DLD1 (cell line): Measurements from ENCODE around the gene TTC9.
"Not testable (repeated sequence)": the region's sequence is repeated elsewhere in the genome, so short reads cannot be mapped to it uniquely, and the experiment has no call there.

Source experiments
- in situ Hi-C: cut with HindIII; loops from 2 replicates; pipeline ENCODE4 v1.10.0; 2017; ENCODE audit warnings: low sequenced_read_pairs

The TTC9 gene

GRCh38 chr14:70671652-70672644 lies 30.2 kb downstream of the TTC9 start:
- in situ Hi-C loops, result no loop called here

DNA sequence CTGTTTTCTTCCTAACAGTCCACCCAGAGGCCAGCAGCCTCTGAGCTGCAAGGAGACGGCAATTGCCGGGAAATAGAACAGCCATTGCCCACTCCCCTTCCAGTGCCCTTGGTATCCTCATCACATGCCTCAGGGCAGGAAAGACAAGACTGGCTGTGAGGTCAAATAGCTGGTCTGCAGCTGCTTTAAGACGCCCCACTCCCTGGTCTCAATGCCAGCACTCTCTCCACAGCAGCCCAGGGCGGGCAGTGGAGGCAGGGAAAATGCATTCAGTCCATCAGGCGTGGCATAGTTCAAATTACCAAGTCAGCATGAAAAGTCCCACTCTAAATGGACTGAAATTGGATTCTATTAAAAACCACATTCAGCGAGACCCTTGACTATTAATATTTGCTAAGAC lies 35.6 kb downstream of the TTC9 start:
- in situ Hi-C loops, result no loop called here

DNA sequence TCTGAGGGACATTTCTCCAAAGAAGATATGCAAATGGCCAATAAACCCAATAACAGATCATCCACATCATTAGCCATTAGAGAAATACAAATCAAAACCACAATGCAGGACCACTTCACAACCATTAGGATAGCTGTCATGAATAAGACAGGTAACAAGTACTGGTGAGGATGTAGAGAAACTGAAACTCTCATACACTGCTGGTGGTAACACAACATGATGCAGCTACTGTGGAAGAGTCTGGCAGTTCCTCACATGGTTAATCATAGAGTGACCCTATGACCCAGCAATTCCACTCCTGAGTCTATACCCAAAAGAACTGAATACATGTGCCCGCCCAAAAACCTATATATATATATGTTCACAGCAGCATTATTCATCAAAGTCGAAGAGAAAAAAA lies 39.0 kb downstream of the TTC9 start:
- in situ Hi-C loops, result no loop called here

GRCh38 chr14:70683983-70684382 lies 42.3 kb downstream of the TTC9 start:
- in situ Hi-C loops, result no loop called here

GRCh38 chr14:70685474-70686197 lies 43.9 kb downstream of the TTC9 start:
- in situ Hi-C loops, result no loop called here

GRCh38 chr14:70692210-70692609 lies 50.5 kb downstream of the TTC9 start:
- in situ Hi-C loops, result no loop called here

GRCh38 chr14:70696026-70696425 lies 54.3 kb downstream of the TTC9 start:
- in situ Hi-C loops, result no loop called here

DNA sequence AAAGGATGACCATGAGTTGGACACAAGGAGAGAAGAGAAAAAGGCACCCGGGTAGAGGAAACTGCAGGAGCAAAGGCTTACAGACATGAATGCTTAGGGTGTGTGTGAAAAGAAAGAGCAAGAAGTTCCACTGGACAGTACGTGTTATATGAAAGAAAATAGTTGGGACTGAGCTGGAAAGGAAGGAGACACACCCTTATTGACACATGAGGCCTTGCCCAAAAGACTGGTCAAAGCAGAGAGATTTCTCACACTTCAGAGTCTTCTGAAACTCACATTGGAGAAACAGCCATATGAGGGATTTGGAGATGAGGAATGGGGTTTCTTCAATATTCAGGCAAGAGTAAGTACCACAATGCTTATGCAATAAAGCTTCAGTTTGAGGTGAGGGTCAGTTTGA lies 56.0 kb downstream of the TTC9 start:
- in situ Hi-C loops, result no loop called here

DNA sequence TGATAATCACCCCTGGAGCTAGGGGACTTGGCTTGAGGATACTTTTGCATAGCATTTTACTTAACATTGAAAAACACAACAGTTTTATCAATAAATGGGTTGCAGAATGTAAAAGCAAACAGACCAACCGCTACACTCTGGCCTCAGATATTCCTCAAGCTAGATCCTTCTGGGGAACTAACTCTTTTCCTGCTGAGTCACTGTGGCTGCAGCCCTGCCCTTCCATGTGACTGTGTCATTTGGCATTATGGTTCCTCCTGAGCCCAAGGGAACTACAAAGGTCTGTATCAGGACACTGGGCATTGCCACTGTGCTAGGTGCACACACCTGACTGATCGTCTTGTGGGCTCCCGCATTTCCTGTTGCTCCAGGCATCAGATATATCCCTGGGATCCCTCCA lies 56.6 kb downstream of the TTC9 start:
- in situ Hi-C loops, result no loop called here

DNA sequence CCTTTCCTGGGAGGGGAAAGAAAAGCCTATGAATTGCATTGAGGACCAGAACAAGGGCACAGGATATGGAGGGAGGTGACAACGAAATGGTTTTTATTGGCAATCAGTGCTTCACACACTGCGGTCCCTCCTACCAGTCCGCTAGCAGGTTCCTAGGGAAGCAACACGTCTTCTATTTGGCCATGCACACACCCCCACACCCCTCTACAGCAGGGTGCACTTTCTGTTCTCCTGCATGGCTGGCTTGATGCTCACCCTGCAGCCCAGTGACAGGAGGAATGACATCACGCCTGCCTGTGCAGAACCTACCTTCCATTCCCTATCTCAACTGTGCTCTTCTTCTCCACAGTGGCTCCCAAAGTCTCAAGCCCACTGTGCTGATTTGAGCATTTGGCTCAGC lies 57.9 kb downstream of the TTC9 start:
- in situ Hi-C loops, result no loop called here

- in situ Hi-C loops, result no loop called here
Observed at GRCh38 chr14:70700955-70701585, 59.4 kb downstream of the TTC9 start.

DNA sequence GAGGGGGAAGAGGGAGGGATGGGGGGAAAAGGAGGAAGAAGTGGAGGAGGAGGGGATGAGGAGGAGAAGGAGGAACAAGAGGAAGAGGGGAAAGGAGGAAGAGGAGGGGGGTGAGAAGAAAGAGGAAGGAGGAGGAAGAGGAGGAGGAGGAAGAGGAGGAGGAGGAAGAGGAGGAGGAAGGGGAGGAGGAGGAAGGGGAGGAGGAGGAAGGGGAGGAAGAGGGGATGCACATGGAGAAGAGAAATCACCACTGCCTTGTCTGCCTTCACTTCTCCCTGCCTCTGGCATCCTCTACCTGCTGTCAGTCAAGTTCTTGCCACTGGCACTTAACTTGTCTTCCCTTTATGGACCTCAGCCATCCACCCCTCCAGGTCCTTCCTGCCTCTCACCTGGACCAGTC lies 59.9 kb downstream of the TTC9 start:
- in situ Hi-C loops, result no loop called here

DNA sequence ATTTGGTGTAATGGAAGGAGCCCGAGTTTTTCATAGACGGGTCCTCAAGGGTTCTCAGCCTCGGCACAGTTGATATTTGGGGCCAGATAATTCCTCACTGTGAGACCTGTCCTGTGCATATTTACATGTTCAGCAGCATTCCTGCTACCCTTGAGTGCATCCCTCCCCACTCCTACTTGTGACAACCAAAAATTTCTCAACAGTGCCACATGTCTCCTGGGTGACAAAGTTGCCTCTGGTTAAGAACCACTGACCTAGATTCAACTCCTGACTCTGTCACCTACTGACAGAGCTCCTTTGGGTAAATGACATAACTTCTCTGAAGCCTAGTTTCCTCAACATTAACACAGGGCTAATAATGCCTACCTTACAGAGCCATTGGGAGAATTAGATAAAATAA lies 60.4 kb downstream of the TTC9 start:
- in situ Hi-C loops, result no loop called here

- in situ Hi-C loops, result not testable (repeated sequence)
Observed at GRCh38 chr14:70703621-70704168, 62.0 kb downstream of the TTC9 start.

GRCh38 chr14:70704960-70705359 lies 63.2 kb downstream of the TTC9 start:
- in situ Hi-C loops, result no loop called here

DNA sequence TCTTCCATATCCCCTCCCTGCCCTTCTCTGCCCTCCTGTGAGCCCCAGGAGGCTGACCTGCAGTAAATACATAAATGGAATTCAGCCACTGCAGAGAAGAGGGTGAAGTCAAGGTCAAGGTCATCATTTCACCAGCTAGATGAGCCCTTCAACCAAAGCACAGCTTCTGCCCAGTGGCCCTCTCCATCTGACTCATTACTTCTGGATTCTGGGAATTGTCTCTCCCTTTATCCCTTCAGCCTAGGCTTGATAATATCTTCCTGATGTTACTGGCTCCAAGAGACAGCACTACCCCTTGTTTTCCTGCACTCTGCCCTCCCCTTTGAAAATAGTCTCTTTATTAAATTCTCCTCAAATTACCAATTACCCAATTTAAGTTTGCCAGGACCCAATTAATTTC lies 64.5 kb downstream of the TTC9 start:
- in situ Hi-C loops, result no loop called here

GRCh38 chr14:70707138-70708038 lies 65.7 kb downstream of the TTC9 start:
- in situ Hi-C loops, result no loop called here

DNA sequence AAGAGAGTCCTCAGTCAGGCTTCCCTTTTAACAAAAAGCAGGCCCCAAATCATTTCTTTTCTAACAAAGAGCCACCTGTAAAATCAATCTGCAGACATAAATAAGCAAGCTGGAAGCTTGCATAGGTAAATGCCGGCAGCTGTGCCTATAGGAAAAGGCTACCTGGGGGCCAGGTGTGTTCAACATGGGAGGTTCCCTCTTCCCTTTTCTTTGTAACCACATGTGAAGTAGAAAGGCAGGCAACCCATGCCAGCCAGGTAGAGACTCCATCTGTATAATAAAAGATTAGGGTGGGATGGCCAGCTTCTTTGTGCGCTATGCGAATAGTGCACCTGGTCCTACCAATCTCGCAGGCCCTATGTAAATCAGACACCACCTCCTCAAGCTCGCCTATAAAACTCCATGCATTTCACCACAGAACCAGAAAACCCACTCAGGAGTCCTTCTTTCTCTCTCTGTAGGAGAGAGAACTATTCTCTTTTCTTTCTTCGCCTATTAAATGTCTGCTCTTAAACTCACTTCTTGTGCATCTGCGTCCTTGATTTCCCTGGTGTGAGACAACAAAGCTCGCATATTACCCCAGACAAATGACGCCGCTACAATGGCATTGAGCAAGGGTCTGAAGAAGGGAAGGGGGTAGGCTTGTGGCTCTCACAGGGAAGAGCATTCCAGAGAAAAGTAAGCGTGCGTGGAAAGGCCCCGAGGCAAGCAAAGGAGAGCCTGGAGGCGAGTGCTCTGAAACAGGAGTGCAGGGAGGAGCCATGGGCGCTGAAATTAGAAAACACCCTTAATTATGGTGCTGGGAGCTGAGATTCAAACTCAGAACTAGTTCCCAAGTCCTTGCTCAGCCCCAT lies 67.2 kb downstream of the TTC9 start:
- in situ Hi-C loops, result no loop called here

- in situ Hi-C loops, result no loop called here
Observed at GRCh38 chr14:70709726-70710382, 68.1 kb downstream of the TTC9 start.
